Thyroid gland (tissue), 4 donors: ENCODE measurements around the gene CTIF. TPM values are rescaled to one million over a fixed set of nuclear protein-coding genes. Genes with fewer than 3 reads are reported as not detected.

Source experiments
- DNase-seq, 2 donors: peaks; one replicate each; pipeline ENCODE4 v3.0.0-alpha.2; 2019
- H3K27ac ChIP-seq, 3 donors: fragments of 200-600 bp; sonication (generic); 1 replicate in 2 of 3; 2 replicates in 1 of 3; pipeline ENCODE4 v1.5.1; 2016 to 2019; ENCODE audit warnings: mild to moderate bottlenecking in 1 of 3, moderate library complexity in 1 of 3
- H3K27me3 ChIP-seq: fragments of 200-600 bp; sonication (generic); one replicate; pipeline ENCODE4 v1.5.1; 2019
- H3K36me3 ChIP-seq, 2 donors: fragments of 200-600 bp; sonication (generic); one replicate each; pipeline ENCODE4 v1.5.1; 2016 to 2019
- H3K4me1 ChIP-seq, 2 donors: fragments of 200-600 bp; sonication (generic); one replicate each; pipeline ENCODE4 v1.5.1; 2017 to 2019
- H3K4me3 ChIP-seq, 3 donors: fragments of 200-600 bp; sonication (generic); replicated peaks in 1 of 3; 1 replicate in 2 of 3; 2 replicates in 1 of 3; pipeline ENCODE4 v1.5.1; 2016; ENCODE audit warnings: mild to moderate bottlenecking in 1 of 3
- H3K9me3 ChIP-seq: fragments of 200-600 bp; sonication (generic); one replicate; pipeline ENCODE4 v1.5.1; 2017
- POLR2A ChIP-seq, 2 donors: fragments of 450-650 bp; IDR thresholded peaks; one replicate each; pipeline ENCODE4 v1.6.1; 2017; ENCODE audit warnings: antibody characterized with exemption in 2 of 2, mild to moderate bottlenecking in 2 of 2, moderate library complexity in 1 of 2
- WGBS, 2 donors: methylation state at CpG; one replicate each; pipeline ENCODE4 v1.1.5; 2017; 5-methylcytosine and 5-hydroxymethylcytosine counted together
- intact Hi-C: fragments of 100-400 bp; cut with DNase I; formaldehyde crosslinking; loops from one replicate; pipeline ENCODE4 v1.15.1; 2023
- total RNA-seq, 4 donors: library from RNA; depleted of rRNA; stranded (reverse); fragments of >200 nt; gene quantifications; one replicate each; pipeline ENCODE4 v1.2.3, GENCODE V29; 2016
- TF ChIP-seq, protein P1 (sequence below), 6 experiments: fragments of 200-600 bp in 3 of 6; fragments of 450-650 bp in 3 of 6; sonication (generic) in 3 of 6; IDR thresholded peaks; one replicate each; pipeline ENCODE4 v1.5.1; 2016 to 2019; ENCODE audit warnings: antibody characterized with exemption in 6 of 6, mild to moderate bottlenecking in 2 of 6, inconsistent platforms in 1 of 6, moderate library complexity in 1 of 6

The CTIF gene
- 10 to 100 TPM; 18.7 to 29.8 (median 23.6) TPM for total RNA-seq

DNA sequence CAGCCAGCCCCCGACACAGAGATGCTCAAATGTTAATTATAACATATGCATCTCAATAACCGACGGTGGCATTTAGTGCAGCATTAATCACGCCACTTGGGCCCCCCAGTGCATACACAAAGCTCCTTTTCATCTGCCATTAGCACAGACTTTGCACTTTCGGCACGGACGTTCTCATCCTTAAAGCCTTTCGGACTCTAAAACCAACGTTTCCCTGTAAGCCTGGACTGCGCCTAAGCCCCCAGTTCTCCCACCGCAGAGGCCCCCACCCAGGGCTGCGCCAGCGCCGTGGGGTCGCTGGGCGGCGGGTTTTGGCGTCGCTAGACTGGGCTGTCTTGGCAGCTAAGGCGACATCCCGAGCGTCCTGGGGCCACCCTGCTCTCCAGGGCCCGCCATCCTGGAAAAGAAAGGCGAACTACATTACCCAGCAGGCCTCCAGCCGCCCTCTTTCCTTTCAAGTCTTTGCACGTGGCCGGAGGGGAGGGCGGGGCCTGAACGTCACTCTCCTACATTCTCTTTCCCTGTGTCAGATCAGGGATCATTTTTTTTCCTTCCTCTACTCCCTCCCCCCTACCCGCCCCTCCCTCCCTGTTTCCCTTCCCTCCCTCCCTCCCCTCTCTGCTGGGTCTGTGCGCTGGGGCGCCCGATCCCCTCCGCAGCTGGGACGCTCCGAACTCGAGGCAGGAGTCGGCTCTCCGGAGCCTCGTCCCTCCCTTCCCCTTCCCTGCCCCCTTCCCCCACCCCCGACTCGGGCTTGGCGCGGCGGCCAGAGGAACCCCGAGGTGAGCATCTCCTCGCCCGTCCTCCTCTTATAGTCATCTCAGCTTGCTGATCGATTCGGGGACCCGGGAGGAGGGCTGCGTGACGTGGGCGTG lies at the start of gene CTIF:
CTIF (plus strand) TSS at position 501 of the 875 bp plus-strand sequence. CDS start 80,535 bp downstream, outside the sequence.
- H3K36me3 ChIP-seq: no peaks in the 10 kb centered on the region
- 1 to 3% methylated on average over 41 to 49 of the region's 54 CpGs for WGBS, 2 donors
- no peaks in the 10 kb centered on the region for H3K27me3 ChIP-seq
- H3K4me3 ChIP-seq: peak within 1 kb of the TSS; percentile 66 to 90 (median 76)
- DNase-seq: peak; percentile 95 to 98
- no peaks in the 10 kb centered on the region for H3K9me3 ChIP-seq
- peak within 1 kb of the TSS; percentile 63 to 85 (median 85) for H3K27ac ChIP-seq
- peaks cover 9 to 12% of the 10 kb centered on the region in 2 donors for H3K4me1 ChIP-seq
- intact Hi-C loops: no loop called here
- TF ChIP-seq, protein P1, sequence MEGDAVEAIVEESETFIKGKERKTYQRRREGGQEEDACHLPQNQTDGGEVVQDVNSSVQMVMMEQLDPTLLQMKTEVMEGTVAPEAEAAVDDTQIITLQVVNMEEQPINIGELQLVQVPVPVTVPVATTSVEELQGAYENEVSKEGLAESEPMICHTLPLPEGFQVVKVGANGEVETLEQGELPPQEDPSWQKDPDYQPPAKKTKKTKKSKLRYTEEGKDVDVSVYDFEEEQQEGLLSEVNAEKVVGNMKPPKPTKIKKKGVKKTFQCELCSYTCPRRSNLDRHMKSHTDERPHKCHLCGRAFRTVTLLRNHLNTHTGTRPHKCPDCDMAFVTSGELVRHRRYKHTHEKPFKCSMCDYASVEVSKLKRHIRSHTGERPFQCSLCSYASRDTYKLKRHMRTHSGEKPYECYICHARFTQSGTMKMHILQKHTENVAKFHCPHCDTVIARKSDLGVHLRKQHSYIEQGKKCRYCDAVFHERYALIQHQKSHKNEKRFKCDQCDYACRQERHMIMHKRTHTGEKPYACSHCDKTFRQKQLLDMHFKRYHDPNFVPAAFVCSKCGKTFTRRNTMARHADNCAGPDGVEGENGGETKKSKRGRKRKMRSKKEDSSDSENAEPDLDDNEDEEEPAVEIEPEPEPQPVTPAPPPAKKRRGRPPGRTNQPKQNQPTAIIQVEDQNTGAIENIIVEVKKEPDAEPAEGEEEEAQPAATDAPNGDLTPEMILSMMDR (IDR thresholded peaks at IDR 0.05): no peak
- TF ChIP-seq POLR2A (IDR thresholded peaks at IDR 0.05): peak in 1 of 2 donors; percentile 64

DNA sequence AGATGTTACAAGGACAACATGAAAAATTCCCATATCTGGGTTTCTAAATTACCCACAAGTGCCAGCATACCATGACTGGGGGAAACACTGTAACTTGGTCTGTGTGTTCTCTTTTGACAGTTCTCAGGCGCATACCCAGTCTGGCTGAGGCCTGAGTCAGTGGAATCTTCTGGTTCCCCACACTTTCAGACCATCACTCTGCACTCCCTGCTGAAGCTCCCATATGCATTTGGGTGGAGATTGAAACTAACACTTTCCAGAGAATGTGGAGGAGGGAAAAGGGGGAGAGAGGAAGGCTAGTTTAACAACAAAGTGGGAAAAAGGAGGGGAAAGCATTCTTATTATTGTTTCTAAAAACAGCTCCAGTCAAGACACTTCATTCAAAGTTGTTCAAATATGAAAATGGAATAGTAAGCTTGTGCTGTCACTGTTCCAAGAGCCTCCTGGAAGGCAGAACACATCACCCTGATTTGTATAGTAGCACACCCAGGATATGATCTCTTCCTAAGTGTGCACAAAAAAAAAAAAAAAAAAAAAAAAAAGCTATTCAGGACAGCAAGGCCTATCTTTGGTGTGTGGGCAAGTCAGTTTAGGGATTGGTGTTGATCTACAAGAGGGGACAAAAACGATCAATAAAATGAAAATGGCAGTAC lies 48.1 kb upstream of the CTIF start:
- Histone ChIP-seq H3K36me3 (no peaks in the 10 kb centered on the region), H3K4me3 (no peak overlapping the region), H3K27ac (no peak overlapping the region), H3K27me3 (no peaks in the 10 kb centered on the region), H3K4me1 (peaks cover 5 to 17% of the 10 kb centered on the region in 2 donors), H3K9me3 (no peaks in the 10 kb centered on the region)
- TF ChIP-seq, protein P1 (IDR thresholded peaks at IDR 0.05): no peak
- no peak for DNase-seq
- intact Hi-C loops: no loop called here
- 81 to 92% methylated on average over 2 of the region's 2 CpGs for WGBS, 2 donors

DNA sequence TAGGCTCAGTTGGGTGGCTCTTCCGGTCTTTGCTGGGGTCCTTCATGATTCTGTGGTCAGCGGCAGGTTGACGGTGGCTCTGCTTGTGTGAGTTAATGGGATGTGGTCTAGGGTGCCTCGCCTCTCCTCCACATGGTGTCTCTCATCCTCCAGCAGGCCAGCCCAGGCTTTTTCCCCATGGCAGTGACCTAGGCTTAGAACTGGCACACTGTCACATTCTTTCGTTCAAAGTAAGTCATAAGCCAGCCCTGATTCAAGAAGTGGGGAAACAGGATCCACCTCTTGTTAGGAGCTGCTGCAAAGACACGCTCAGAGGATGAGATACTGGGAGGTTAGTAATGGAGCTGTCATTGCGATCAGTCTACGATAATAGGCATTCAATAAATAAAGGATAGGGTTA lies 46.0 kb upstream of the CTIF start:
- Histone ChIP-seq H3K27me3 (no peaks in the 10 kb centered on the region), H3K27ac (no peak overlapping the region), H3K36me3 (no peaks in the 10 kb centered on the region), H3K4me1 (peaks cover 5 to 17% of the 10 kb centered on the region in 2 donors), H3K9me3 (no peaks in the 10 kb centered on the region), H3K4me3 (no peak overlapping the region)
- TF ChIP-seq, protein P1 (IDR thresholded peaks at IDR 0.05): no peak
- TF ChIP-seq POLR2A (IDR thresholded peaks at IDR 0.05): no peak
- intact Hi-C loops: no loop called here
- WGBS, 2 donors: 91 to 98% methylated on average over 7 to 8 of the region's 8 CpGs
- no peak for DNase-seq

DNA sequence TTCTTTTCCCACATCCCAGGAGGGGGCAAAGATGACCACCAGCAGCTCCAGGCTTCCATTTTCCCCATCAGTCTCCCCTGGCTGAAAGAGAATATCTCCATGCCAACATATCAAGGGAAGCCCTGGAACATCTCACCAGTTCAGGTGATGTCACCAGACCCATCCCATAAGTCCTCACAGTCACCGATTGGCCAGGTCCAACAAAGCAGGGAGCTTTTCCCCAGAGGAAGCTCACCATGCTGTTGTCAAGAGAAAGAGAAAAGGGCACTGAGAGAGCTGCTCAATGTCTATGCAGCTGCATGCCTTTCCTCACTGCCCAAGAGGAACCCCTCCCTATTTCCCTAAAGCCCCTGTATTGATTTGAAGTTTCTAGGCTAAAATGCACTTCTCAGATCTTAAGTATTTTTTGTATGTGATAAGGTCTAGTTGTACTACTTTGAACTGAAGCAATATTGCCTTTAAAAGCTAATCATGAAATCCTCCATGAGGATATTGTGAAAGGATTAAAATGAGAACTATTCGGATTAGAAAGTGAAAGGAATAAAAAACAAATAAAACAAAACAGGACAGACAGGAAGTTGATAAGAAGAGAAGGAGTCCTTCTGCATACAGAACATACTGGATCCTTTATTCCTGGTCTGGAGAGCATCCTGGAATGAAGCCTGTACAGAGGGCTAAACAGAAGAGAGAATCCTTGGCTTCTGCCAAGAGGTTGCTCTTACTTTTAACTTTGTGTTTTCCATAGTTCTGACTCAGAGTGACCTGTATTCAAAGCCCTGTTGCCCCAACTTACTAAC lies 45.2 kb upstream of the CTIF start:
- Histone ChIP-seq H3K27ac (no peak overlapping the region), H3K36me3 (no peaks in the 10 kb centered on the region), H3K4me3 (no peak overlapping the region), H3K9me3 (no peaks in the 10 kb centered on the region), H3K4me1 (peaks cover 2 to 9% of the 10 kb centered on the region in 2 donors), H3K27me3 (no peaks in the 10 kb centered on the region)
- intact Hi-C loops: no loop called here
- no peak for DNase-seq
- 34 to 44% methylated on average over 2 of the region's 2 CpGs for WGBS, 2 donors
- TF ChIP-seq, protein P1 (IDR thresholded peaks at IDR 0.05): no peak
- no peak for TF ChIP-seq POLR2A (IDR thresholded peaks at IDR 0.05)
